Activated CD8-positive, alpha-beta memory T cell treated with anti-CD3 and anti-CD28 coated beads for 4 hours (primary cell): ENCODE data around the gene KANSL3.

ENCODE experiments used
- DNase-seq, 2 donors: peaks; one replicate each; pipeline ENCODE4 v3.0.0-alpha.2; 2020; ENCODE audit warnings: low read depth in 2 of 2

The KANSL3 gene

GRCh38 chr2:96546321-96546720 lies 91.8 kb downstream of the KANSL3 start:
- no peak for DNase-seq
